HG03558 (cell line): Measurements from ENCODE around the gene GCAT.
A peak's percentile ranks its signal among the peaks of the same experiment; 100 is the strongest.

Experiments
- ATAC-seq: cut with Tn5 transposase; IDR thresholded peaks from one replicate; pipeline ENCODE4 v1.9.1; 2021; ENCODE audit warnings: moderate number of reproducible peaks; ENCODE audit not compliant: unreplicated experiment; ENCODE audit errors: extremely low read depth

Gene GCAT

GRCh38 chr22:37831472-37831871 lies 23.7 kb downstream of the GCAT start:
- no peak for ATAC-seq

DNA sequence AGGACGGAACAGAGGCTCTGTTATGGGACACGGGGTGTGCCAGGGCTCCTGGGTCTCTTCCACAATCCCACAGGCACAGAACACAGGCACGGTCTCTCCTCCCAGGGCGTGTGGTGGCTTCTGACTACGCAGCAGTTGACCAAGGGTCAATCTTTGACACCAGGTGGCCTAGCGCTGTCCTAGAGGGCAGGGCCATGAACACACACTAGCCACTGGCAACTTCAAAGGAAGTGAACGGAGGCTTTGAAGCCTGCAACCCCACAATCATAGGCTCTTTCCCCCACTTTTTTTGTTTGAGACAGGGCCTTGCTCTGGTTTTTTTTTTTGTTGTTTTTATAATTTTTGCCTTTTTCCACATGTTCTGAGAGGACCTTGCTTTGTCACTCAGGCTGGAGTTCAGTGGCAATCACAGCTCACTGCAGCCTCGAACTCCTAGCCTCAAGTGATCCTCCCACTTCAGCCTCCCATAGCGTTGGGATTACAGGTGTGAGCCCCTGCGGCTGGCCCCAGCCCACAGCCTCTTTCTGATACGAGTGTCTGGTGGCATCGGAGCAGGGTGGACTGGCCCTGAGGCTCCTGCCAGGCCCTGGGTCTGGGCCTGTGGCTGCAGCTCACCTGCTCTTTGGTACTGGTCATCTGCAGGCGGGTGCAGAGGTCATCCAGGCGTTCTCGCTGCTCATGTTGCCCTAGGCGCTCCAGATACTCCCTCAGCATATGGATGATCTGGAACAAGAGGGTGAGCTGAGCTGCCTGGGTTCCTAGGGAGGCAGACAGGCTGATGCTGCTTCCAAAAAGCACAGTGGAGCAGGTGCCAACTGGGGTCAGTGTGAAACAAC lies 24.5 kb downstream of the GCAT start:
- no peak for ATAC-seq

GRCh38 chr22:37842015-37842793 lies 34.5 kb downstream of the GCAT start:
- no peak for ATAC-seq

DNA sequence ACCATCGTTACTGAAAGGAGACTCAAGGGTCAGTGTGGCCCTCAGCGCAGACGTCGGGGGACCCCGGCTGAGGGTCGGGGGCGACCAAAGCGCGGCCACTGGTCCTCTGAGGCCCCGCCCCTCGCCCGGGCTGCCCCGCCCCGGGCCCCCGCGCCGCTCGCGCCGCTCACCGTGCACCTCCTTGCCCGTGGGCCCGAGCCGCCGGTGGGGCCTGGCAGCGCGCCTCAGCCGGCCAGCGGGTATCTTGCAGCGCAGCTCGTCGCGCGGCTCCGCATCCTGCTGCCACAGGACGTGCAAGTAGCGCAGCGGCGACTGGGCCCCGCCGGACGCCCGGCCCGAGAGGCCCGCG lies 36.0 kb downstream of the GCAT start:
- ATAC-seq, result peak; percentile 16

- no peak for ATAC-seq
Observed at GRCh38 chr22:37844904-37845329, 37.2 kb downstream of the GCAT start.

DNA sequence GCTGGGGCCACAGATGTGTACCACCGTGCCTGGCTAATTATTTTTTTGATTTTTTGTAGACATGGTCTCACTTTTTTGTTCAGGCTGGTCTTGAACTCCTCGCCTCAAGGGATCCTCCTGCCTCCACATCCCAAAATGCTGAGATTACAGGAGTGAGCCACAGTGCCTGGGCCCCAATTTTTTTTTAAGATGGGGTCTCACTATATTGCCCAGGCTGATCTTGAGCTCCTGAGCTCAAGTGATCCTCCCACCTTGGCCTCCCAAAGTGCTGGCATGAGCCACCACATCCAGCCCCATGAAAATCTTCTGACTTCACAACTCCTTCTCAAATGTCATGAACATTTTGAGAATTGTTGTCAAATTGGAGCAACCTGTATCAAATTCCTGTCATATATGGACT lies 38.7 kb downstream of the GCAT start:
- no peak for ATAC-seq

- no peak for ATAC-seq
Observed at GRCh38 chr22:37848587-37849088, 40.9 kb downstream of the GCAT start.

DNA sequence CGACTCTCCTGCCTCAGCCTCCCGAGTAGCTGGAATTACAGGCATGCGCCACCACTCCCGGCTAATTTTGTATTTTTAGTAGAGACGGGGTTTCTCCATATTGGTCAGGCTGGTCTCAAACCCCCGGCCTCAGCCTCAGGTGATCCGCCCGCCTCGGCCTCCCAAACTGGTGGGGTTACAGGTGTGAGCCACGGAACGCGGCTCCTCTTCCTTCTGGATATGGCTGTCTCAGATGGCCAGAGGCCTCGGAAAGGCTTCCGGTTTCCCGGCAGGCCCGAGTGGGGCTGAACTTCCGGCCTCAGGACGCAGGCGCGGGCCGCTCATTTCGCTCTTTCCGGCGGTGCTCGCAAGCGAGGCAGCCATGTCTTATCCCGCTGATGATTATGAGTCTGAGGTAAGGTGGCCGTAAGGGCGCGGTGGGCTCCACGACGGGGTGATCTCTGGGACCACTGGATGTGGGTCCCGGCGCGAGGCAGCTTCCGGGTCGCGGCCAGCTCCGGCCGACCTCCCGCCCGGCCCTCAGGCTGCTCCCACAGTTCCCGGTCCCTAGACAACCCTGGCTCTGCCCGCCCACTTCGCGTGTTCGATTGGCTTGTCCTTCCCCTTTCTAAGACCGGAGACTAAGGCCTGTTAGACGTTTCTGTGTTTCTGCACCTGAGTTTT lies 41.5 kb downstream of the GCAT start, which contains the start of gene EIF3L:
EIF3L (plus strand) TSS at position 331 of the 663 bp plus-strand sequence; CDS start at position 362, 31 bp downstream.
- ATAC-seq, result no peak

GRCh38 chr22:37850801-37851200 lies 43.1 kb downstream of the GCAT start:
- no peak for ATAC-seq

- no peak for ATAC-seq
Observed at GRCh38 chr22:37852418-37852817, 44.7 kb downstream of the GCAT start.

DNA sequence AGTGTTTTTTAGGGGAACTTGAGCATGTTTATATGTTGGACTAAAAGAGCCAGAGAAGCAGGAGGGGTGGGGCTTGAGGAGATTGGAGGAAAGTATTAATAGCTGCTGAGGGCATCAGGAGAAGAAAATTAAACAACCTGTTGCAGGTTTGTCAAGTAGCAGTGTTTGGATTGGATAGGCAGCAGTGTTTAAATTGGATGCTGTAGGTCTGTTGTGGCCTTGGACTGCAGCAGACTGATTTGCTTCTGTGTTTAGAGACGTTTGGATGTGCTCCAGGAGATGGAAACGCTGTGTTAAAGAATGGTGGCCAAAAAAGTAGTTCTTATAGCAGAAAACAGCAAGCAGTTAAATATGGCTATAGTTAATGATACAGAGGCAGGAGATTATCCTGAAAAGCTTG lies 47.2 kb downstream of the GCAT start:
- no peak for ATAC-seq

GRCh38 chr22:37855462-37855861 lies 47.7 kb downstream of the GCAT start:
- no peak for ATAC-seq

- ATAC-seq, result no peak
Observed at GRCh38 chr22:37860796-37861421, 53.2 kb downstream of the GCAT start.

GRCh38 chr22:37862570-37863325 lies 55.0 kb downstream of the GCAT start:
- no peak for ATAC-seq

- no peak for ATAC-seq
Observed at GRCh38 chr22:37865510-37865909, 57.8 kb downstream of the GCAT start.
